Left ventricle myocardium inferior (tissue), 1 donor: ENCODE data around the gene RPL36. TPM values are rescaled to one million over a fixed set of nuclear protein-coding genes. Genes with fewer than 3 reads are reported as not detected.

Experiments
- DNase-seq: peaks from one replicate; pipeline ENCODE4 v3.0.0-alpha.2; 2020
- H3K27ac ChIP-seq: fragments of 200-600 bp; replicated peaks from 2 replicates; pipeline ENCODE4 v1.8.0; 2021
- H3K27me3 ChIP-seq: fragments of 200-600 bp; 2 replicates; pipeline ENCODE4 v1.8.0; 2021; ENCODE audit warnings: low read depth
- H3K36me3 ChIP-seq: fragments of 200-600 bp; 2 replicates; pipeline ENCODE4 v1.8.0; 2021
- H3K4me1 ChIP-seq: fragments of 200-600 bp; 2 replicates; pipeline ENCODE4 v1.8.0; 2021
- H3K4me3 ChIP-seq: fragments of 200-600 bp; 2 replicates; pipeline ENCODE4 v1.8.0; 2021; ENCODE audit warnings: mild to moderate bottlenecking, moderate library complexity
- H3K9me3 ChIP-seq: fragments of 200-600 bp; replicated peaks from 2 replicates; pipeline ENCODE4 v1.8.0; 2021
- intact Hi-C: fragments of 100-400 bp; cut with micrococcal nuclease; formaldehyde crosslinking; loops from one replicate; pipeline ENCODE4 v1.11.0; 2022
- total RNA-seq: library from RNA; stranded (reverse); fragmentation: NEBNext Ultra II Directional; extraction: Animal tissue kit (Norgen Biotek cat#: 25700); gene quantifications from one replicate; pipeline ENCODE4 v1.2.1, GENCODE V29; 2021
- TF ChIP-seq, protein P1 (sequence below): fragments of 200-600 bp; IDR thresholded peaks from 2 replicates; pipeline ENCODE4 v1.8.0; 2021; ENCODE audit warnings: antibody characterized with exemption, mild to moderate bottlenecking, borderline replicate concordance
- donor health status: DM: no; HTN: yes; CAD: no; lungs with severe emphysema.

RPL36 gene
- total RNA-seq, 1 donor from 2014 or later: 407 TPM

DNA sequence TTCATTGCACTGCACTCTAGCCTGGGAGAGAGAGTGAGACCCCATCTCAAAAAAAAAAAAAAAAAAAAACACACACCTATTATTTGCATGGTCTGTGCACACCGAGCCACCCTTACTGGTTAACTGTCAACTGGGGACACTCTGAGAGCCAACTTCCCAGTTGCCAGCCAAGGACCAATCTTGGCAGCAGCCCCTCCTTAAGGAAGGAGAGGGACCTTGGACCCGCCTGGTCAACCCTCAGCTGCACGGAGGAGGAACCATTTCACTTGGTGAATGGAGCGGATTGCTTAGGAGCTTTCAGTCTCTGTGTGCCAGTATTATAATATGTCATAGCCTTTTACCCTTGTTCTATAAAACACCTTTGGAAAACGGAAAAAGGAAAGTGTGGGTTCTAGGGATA lies 34.7 kb upstream of the RPL36 start:
- intact Hi-C loops: no loop called here
- no peak overlapping the region for H3K27ac ChIP-seq

DNA sequence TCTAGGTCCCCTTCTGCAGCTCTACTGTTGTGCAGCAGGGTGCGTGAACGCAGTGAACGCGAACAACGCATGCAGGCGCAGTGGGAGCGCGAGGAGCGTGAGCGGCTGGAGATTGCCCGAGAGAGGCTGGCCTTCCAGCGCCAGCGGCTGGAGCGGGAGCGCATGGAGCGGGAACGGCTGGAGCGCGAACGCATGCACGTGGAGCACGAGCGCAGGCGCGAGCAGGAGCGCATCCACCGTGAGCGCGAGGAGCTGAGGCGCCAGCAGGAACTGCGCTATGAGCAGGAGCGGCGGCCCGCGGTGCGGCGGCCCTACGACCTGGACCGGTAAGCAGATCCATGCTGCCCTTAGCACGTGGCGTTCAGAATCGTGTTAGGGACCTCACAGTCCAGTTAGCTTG lies 28.6 kb upstream of the RPL36 start:
- no peaks in the 10 kb centered on the region for H3K4me1 ChIP-seq
- TF ChIP-seq, protein P1, sequence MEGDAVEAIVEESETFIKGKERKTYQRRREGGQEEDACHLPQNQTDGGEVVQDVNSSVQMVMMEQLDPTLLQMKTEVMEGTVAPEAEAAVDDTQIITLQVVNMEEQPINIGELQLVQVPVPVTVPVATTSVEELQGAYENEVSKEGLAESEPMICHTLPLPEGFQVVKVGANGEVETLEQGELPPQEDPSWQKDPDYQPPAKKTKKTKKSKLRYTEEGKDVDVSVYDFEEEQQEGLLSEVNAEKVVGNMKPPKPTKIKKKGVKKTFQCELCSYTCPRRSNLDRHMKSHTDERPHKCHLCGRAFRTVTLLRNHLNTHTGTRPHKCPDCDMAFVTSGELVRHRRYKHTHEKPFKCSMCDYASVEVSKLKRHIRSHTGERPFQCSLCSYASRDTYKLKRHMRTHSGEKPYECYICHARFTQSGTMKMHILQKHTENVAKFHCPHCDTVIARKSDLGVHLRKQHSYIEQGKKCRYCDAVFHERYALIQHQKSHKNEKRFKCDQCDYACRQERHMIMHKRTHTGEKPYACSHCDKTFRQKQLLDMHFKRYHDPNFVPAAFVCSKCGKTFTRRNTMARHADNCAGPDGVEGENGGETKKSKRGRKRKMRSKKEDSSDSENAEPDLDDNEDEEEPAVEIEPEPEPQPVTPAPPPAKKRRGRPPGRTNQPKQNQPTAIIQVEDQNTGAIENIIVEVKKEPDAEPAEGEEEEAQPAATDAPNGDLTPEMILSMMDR: no peak
- H3K4me3 ChIP-seq: no peak overlapping the region
- H3K36me3 ChIP-seq: peaks cover 100% of the 10 kb centered on the region
- intact Hi-C loops: no loop called here
- no peaks in the 10 kb centered on the region for H3K27me3 ChIP-seq
- no peak overlapping the region for H3K27ac ChIP-seq
- DNase-seq: no peak
- H3K9me3 ChIP-seq: no peaks in the 10 kb centered on the region

More for the DNA sequence above, 34.7 kb upstream of the RPL36 start:
- H3K36me3 ChIP-seq: peaks cover 100% of the 10 kb centered on the region
- H3K27me3 ChIP-seq: no peaks in the 10 kb centered on the region
- TF ChIP-seq, protein P1: no peak
- H3K4me1 ChIP-seq: no peaks in the 10 kb centered on the region
- no peak overlapping the region for H3K4me3 ChIP-seq
- DNase-seq: no peak
- H3K9me3 ChIP-seq: no peaks in the 10 kb centered on the region

DNA sequence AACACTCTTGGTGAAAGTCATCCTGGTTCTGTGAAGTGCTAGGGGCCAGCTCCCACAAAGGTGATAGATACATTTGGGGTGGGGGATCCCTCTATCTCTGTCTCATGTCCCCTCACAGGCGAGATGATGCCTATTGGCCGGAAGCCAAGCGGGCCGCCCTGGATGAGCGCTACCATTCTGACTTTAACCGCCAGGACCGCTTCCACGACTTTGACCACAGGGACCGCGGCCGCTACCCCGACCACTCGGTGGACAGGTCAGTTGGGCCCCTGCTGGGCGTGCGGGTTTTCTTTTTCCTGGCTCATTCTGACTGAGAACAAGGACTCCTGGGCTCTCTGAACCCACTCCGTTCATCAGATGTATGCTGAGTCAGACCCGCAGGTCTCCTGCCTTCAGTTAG lies 26.2 kb upstream of the RPL36 start:
- Histone ChIP-seq H3K27ac (no peak overlapping the region), H3K9me3 (no peaks in the 10 kb centered on the region), H3K27me3 (no peaks in the 10 kb centered on the region), H3K4me3 (no peak overlapping the region), H3K4me1 (no peaks in the 10 kb centered on the region), H3K36me3 (peaks cover 100% of the 10 kb centered on the region)
- TF ChIP-seq, protein P1: no peak
- intact Hi-C loops: no loop called here
- no peak for DNase-seq

DNA sequence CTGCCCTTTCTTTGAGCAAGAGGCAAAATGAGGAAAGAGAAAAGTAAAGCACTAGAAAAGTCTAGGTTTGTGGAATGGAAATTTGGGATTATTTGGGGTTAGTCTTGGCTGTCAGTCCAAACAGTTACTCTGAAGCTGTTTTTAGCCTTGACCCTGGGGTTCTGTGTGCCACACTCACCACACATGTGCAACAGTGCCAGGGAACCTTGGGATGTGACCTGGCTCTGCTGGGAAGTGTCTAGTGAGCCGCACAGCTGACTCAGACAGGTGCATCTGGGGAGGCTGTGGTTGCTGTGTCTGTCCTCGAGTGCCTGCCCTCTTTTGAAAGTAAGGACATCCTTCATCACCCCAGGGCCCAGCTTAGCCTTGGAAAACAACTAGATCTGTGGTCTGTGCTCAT lies 25.6 kb upstream of the RPL36 start:
- Histone ChIP-seq H3K27ac (no peak overlapping the region), H3K36me3 (peaks cover 100% of the 10 kb centered on the region), H3K4me1 (no peaks in the 10 kb centered on the region), H3K4me3 (no peak overlapping the region), H3K27me3 (no peaks in the 10 kb centered on the region), H3K9me3 (no peaks in the 10 kb centered on the region)
- no peak for DNase-seq
- intact Hi-C loops: no loop called here
- TF ChIP-seq, protein P1: no peak

- Histone ChIP-seq H3K4me3 (no peak overlapping the region), H3K36me3 (peaks cover 92% of the 10 kb centered on the region), H3K27me3 (no peaks in the 10 kb centered on the region), H3K4me1 (no peaks in the 10 kb centered on the region), H3K27ac (no peak overlapping the region), H3K9me3 (no peaks in the 10 kb centered on the region)
- intact Hi-C loops: no loop called here
- no peak for DNase-seq
- TF ChIP-seq, protein P1: no peak
These were observed 24.1 kb upstream of the RPL36 start for GRCh38 chr19:5665781-5666513.
